GM18873 (cell line): ENCODE data around the gene PIK3CG.
"Not testable (repeated sequence)": the region's sequence is repeated elsewhere in the genome, so short reads cannot be mapped to it uniquely, and the experiment has no call there.

ENCODE experiments used
- ATAC-seq: cut with Tn5 transposase; IDR thresholded peaks from one replicate; pipeline ENCODE4 v1.9.1; 2021; ENCODE audit warnings: mild to moderate bottlenecking, moderate library complexity, moderate number of reproducible peaks; ENCODE audit not compliant: unreplicated experiment, low FRiP score

PIK3CG gene

DNA sequence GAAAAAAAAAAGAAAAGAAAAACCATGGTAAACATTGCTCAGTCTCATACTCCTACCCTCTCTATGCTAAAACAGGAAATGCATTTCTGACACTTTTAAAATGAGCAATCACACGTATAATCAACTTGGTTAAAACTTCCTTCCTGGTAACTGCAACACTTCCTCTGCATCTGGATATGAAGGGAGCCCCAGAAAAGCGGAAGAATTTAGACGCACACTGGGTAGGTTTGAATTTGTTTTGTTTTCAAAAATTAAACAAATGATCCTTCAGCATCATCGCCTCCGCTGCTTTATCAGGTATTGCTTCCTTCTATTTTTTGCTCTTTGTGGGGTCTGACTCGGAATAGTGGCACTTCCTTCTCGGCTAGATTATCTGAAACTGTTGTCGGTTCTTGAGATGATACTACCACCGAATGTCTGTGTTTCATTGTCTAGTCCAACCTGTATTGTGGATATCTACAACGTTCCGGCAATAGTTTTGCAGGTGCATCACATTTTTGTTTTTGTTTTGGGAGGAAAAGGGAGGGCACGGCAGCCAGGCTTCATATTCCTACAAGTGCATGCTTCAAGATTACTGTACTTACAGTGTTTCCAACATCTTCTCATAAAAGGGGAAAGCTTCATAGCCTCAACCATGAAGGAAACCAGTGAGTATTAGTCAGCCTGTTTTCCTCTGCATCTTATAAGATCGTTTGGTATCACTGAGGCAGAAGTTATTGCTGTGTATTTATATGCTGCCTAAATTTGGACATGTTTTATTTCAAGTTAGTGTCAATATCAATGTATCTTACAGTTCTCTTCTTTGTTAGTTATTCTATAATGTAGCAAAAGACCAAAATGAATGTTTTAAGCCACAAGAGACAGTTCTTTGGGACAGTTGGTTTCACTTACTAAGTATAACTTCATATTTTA, at the start of gene PIK3CG:
PIK3CG (plus strand) TSS at position 153 of the 912 bp plus-strand sequence. CDS start 2,280 bp downstream, outside the sequence.
- peak; percentile 56 for ATAC-seq

DNA sequence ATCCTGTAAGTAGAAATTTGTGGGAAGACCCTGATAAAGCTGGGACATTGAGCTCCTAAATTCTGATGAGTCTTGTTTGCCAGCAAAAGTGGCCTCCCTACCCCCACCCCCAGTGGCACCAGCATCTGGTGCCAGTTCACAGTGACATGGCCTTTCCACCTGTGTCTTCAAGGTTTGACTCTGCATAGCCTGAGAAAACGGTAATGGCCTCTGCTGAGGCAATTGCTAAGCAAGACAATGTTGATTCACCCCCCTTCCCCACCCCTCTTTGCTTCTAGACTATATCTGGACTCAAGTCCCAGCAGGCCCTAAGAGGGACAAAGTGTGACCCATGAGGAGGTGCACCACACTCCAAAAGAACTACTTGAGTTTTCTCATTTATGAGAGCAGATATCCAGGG, 48.0 kb upstream of the PIK3CG start:
- ATAC-seq, result no peak

DNA sequence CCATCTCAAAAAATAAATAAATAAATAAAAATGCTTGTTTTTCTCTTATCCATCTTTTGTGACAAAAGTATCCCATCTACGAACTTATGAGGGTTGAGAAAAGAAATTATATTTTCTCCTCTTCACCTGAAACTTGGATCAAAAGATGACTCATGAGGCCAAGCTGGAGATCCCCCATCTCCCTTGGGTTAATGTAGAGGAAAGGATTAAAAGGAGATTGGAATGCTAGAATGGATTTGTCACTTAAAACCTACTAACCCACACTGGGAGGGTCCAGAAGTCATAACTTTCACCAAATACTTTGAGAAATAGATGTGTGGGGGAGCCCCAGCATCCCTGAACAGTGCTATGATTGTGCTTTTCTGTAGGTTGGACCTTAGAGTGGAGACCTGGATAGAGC, 46.3 kb upstream of the PIK3CG start:
- ATAC-seq, result no peak

DNA sequence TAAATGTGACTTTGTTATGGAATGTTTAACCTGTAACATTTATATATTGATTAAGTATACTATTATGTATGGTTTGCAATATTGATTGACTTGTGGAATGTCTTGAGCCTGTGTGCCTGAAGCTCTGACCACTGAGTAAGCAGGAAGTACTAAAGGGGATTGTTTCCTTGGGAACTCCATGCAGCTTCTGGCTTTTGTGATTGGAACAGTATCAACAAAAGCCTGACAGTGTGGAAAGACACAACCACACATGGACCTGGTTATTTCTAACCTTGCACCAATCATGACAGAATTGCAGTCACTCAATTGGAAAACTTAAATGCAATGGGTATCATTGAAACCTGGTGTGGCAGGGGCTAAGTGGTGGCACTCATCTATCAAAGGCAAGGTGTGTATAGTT, 45.5 kb upstream of the PIK3CG start:
- no peak for ATAC-seq

DNA sequence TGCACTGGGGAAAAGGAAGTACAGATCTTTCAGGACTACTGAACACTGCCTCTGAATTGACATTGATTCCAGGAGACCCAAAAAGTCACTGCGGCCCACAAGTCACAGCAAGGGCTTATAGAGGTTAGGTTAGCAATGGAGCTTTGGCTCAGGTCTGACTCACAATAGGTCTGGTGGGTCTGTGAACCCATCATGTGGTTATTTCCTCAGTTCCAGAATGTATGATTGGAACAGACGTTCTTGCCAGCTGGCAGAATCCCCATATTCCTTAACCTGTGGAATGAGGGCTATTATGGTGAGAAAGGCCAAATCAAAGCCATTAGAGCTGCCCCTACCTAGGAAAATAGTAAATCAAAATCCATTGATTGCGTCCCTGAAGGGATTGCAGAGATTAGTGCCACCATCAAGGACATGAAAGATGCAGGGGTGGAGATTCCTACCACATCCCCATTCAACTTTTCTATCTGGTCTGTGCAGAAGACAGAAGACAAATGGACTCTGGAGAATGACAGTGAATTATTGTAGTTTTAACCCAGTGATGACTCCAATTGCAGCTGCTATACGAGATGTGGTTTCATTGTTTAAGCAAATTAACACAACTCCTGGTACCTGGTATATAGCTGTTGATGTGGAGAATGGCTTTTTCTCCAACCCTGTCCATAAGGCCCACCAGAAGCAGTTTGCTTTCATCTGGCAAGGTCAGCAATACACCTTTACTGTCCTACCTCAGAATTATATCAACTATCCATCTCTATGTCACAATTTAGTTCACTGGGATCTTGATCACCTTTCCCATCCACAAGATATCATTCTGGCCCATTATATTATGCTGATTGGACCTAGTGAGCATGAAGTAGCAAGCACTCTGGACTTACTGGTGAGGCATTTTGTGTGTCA, 44.5 kb upstream of the PIK3CG start:
- no peak for ATAC-seq

DNA sequence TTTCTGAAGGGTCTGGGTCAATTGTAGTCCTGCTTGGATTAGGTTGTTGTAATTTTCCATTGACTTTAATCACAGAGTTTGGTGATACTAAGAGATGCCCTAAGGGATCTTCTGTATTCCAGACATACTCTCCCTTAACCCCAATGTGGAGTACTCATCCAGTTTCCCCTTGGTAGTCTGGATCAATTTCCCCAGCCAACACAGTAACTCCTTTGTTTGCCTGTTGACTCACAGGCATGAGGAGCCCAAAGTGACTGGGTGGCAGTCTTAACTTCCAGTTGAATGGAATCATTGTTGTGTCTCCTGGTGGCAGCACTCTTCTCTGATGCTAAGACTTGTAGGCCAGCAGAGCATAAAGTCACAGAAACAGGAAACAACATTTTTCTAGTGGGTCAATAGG, 41.5 kb upstream of the PIK3CG start:
- no peak for ATAC-seq

DNA sequence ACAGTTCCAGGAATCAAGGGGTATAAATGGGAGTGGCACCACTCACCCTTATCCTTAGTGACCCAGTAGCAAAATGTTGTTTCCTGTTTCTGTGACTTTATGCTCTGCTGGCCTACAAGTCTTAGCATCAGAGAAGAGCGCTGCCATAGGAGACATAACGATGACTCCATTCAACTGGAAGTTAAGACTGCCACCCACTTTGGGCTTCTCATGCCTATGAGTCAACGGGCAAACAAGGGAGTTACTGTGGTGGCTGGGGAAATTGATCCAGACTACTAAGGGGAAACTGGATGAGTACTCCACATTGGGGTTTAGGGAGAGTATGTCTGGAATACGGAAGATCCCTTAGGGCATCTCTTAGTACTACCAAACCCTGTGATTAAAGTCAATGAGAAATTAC, 40.6 kb upstream of the PIK3CG start:
- ATAC-seq, result no peak

DNA sequence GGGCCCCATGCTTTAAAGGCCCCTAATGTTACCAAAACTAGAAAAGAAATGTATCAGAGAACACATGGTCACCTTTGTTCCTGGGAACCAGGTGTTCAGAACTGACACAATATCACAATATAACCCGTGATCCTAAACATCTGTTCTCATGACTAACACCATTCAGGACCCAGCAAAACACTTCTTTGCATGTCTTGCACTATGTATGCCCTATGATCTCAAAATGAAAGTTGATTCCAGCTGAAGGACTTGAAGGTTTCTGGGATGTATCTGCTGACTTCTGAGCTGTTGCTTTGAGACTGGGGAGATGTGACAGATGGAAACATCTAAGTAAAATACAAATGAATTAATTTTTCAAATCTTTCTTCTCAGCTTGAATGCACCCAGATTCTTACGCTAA, 37.5 kb upstream of the PIK3CG start:
- no peak for ATAC-seq

DNA sequence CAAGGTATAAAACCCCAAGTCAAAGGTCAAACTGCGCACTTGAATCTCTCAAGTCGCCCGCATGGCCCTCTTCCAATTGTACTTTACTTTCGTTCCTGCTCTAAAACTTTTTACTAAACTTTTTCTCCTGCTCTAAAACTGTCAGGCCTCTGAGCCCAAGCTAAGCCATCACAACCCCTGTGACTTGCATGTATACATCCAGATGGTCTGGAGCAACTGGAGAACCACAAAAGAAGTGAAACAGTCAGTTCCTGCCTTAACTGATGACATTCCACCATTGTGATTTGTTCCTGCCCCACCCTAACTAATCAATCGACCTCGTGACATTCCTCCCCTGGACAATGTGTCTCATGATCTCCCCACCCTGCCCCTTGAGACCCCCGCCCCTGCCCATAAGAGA, 35.6 kb upstream of the PIK3CG start:
- no peak for ATAC-seq

DNA sequence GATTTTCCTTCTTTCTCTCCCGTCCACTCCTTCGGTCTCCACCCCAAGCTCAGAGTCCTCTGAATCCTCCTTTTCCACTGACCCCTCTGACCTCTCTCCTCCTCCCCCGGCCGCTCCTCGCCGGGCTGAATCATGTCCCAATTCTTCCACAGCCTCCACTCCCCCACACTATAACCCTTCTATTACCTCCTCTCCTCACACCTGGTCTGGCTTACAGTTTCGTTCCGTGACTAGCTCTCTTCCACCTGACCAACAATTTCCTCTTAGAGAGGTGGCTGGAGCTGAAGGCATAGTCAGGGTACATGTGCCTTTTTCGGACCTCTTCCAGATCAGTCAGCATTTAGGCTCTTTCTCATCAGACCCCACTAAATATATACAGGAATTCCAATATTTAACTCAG, 34.2 kb upstream of the PIK3CG start:
- not testable (repeated sequence) for ATAC-seq

DNA sequence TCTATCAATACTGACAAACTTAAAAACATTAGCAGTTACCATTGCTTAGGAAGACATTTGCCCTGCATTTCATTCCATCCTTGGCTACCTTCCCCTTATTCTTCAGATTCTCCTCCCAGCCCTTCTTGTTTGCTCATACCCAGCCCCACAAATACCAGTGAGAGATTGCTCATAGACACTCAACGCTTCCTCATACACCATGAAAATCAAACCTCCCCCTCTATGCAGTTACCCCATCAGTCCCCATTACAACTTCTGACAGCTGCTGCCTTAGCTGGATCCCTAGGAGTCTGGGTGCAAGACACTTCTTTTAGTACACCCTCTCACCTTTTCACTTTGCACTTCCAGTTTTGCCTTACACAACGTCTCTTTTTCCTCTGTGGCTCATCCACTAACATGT, 28.3 kb upstream of the PIK3CG start:
- ATAC-seq, result no peak

DNA sequence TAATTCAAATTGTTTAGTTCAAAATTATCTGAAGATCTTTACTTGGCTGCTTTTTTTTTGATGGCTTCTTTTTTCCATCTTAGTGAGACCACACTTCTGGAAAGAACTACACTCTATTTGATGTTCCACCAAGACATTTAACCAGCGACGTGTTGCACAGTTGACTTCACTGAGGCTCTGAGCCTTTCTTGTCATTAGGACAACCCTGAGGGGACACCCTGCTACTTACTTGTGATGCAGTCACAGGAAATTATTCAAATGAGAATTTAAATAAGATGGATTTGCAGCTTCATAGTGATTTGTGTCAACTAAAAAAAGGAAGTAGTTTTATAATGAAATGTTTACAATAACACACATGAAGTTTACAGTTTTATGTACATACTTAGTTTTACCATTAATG, 25.6 kb upstream of the PIK3CG start:
- ATAC-seq, result no peak

DNA sequence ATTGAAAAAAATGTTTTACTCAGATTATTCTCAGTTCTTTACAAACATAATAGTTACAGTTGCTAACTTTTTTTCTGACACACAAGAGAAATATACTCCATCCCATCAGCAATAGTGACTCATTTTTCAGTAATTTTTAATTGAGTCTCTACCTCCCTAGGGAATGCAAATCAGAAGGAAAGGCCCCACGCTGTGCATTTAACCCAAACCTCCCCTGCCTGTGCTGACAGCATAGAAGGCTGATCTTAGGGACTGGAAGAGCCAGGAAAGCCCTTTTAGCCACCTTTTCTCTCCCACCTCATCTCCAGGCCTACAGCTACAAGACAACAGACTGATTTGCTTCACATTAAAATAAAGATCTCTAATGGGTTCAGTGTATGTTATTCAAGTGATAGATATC, 24.7 kb upstream of the PIK3CG start:
- ATAC-seq, result no peak

DNA sequence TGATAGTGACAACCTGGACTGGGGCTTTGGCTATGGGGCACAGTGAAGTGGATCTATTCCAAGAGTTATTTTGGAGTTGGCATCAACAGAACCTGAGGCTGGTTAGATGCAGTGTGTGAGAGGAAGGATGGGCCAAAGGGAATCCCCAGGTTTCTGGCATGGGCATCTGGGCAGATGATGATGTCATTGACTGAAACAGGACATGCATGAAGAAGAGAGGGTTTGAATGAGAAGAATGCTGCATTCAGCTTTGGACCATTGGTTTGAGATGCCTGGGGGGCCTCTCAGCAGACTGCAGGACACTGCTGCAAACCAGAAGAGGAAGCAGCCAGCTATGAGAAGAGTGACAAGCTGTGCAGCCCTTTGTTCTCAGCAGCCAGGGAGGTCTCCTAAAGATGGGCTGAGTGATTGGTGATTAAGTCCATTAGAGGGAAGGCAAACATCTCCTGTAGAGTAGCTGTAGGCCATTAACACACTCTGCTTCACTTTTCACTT, 23.1 kb upstream of the PIK3CG start:
- no peak for ATAC-seq

DNA sequence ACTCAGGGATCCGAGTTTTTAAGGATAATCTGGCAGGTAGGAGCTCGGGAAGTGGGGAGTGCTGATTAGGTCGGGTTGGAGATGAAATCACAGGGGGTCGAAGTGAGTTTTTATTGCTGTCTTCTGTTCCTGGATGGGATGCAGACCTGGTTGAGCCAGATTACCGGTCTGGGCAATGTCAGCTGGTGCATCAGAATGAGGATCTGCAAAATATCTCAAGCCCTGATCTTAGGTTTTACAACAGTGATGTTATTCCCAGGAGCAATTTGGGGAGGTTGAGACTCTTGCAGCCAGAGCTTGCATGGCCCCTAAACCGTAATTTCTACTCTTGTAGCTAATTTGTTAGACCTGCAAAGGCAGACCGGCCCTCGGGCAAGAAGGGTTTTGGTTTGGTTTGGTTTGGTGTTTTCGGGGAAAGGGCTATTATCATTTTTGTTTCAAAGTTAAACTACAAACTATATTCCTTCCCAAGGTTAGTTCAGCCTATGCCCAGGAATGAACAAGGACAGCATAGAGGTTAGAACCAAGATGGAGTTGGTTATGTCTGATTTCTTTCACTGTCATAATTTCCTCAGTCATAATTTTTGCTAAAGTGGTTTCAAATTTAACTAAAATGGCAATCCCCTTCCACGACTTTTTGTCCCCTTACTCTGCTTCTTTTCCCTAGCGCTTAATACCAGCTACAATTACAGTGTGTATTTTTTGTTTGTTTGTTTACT, 20.6 kb upstream of the PIK3CG start:
- no peak for ATAC-seq

DNA sequence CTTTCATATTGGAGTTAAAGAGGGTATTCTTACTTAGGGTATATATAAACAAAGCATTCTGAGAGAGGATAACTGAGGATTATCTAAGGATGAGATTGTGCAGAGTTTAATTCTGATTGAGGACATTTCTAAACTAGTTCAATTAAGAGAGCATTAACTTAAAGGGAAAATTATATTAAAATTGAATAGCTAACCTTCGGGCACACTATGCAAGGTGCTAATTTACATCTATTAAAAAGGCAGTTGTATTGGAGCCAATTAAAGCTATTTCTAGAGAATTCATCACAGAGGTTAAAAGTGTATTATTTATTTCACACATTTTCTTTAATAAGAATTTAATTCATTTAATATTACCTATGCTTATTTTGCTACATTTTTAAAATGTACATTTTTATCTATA, 17.0 kb upstream of the PIK3CG start:
- ATAC-seq, result no peak

DNA sequence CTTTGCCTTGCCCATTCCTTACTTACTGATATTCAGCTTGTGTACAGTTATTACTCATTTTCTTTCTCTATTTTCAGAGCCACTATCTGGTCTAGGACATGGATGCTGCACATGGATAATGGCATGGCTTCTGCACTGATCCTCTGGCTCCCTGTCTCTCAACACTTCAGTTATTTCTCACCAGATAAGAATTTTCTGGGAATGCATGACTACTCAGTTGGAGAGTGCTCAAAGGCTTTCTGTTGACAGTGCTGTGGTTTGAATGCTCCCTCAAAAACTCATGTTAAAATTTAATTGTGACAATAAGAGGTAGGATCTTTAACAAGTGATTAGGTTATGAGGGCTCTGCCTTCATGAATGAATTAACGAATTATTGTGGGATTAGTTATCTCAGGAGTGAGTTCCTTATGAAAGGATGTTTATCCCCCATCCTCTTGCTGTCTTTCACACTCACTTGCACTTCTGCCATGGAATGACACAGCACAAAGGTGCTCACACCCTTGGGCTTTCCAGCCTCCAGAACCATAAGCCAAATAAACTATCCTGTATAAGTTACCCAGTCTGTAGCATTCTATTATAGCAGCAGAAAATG, 16.1 kb upstream of the PIK3CG start:
- ATAC-seq, result no peak

DNA sequence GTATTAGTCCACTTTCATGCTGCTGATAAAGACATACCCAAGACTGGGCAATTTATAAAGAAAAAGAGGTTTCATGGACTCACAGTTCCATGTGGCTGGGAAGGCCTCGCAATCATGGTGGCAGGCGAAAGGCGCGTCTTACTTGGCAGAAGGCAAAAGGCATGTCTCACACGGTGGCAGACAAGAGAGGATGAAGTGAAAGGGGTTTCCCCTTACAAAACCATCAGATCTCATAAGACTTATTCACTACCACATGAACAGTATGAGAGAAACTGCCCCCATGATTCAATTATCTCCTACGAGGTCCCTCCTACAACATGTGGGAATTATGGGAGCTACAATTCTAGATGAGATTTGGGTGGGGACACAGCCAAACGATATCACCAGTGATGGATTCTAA, 13.4 kb upstream of the PIK3CG start:
- not testable (repeated sequence) for ATAC-seq

DNA sequence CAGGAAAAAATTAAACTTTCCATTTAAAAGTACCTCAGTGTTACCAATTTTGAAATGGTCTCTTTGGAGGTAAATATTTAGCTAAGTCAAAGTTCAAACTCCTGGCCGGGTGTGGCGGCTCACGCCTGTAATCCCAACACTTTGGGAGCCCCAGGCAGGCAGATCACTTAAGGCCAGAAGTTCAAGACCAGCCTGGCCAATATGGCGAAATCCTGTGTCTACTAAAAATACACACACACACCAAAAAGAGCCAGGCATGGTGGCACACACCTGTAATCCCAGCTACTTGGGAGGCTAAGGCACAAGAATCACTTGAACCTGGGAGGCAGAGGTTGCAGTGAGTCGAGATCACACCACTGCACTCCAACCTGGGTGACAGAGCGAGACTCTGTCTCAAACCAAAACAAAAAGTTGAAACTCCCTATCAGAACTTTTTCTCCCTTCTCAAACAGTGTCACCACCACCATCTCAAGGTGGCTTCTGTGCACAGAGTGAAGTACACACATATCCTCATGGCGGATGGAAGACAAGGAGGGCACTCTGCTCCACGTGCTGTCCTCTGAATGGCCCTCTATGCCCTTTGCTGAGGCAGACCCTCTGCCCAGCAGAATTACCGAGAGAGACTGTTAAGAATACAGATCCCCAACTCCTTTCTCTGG, 11.7 kb upstream of the PIK3CG start:
- no peak for ATAC-seq
